Mucosa of rectum (tissue), 2 donors: ENCODE results near the gene BCL2L15.

Experiments used
- H3K27ac ChIP-seq, 2 donors: one replicate each; pipeline ENCODE4 v1.7.0; 2013; ENCODE audit warnings: inconsistent platforms in 2 of 2, low read depth in 2 of 2, low read length in 2 of 2
- H3K27me3 ChIP-seq, 2 donors: one replicate each; pipeline ENCODE4 v1.7.0; 2013; ENCODE audit warnings: low read length in 2 of 2; ENCODE audit not compliant: control insufficient read depth in 2 of 2, insufficient read depth in 2 of 2
- H3K36me3 ChIP-seq, 2 donors: one replicate each; pipeline ENCODE4 v1.7.0; 2013; ENCODE audit warnings: low read length in 2 of 2; ENCODE audit not compliant: control insufficient read depth in 2 of 2, insufficient read depth in 2 of 2
- H3K4me1 ChIP-seq, 2 donors: one replicate each; pipeline ENCODE4 v1.7.0; 2013; ENCODE audit warnings: low read length in 2 of 2, mild to moderate bottlenecking in 1 of 2; ENCODE audit not compliant: control insufficient read depth in 2 of 2, insufficient read depth in 2 of 2
- H3K4me3 ChIP-seq, 2 donors: one replicate each; pipeline ENCODE4 v1.7.0; 2013; ENCODE audit warnings: low read length in 2 of 2
- H3K9ac ChIP-seq, 2 donors: one replicate each; pipeline ENCODE4 v1.7.0; 2013; ENCODE audit warnings: low read length in 2 of 2, low read depth in 1 of 2, mild to moderate bottlenecking in 1 of 2
- H3K9me3 ChIP-seq, 2 donors: one replicate each; pipeline ENCODE4 v1.7.0; 2013; ENCODE audit warnings: low read length in 2 of 2; ENCODE audit not compliant: control insufficient read depth in 2 of 2
- donor health status: healthy.
- donor health status: Normal muscosa, but diverticular disease.

The BCL2L15 gene

GRCh38 chr1:113928941-113929749, 41.8 kb upstream of the BCL2L15 start, which contains the start of gene HIPK1:
Gene HIPK1, plus strand, starts transcription at chr1:113929324.
- H3K27me3 ChIP-seq = no peaks in the 10 kb centered on the region
- peaks cover 25 to 39% of the 10 kb centered on the region in 2 donors for H3K4me1 ChIP-seq
- peak within 1 kb of the TSS; percentile 92 to 96 for H3K4me3 ChIP-seq
- peak within 1 kb of the TSS; percentile 97 to 99 for H3K27ac ChIP-seq
- H3K9me3 ChIP-seq = no peaks in the 10 kb centered on the region
- peak within 1 kb of the TSS; percentile 97 for H3K9ac ChIP-seq
- no peaks in the 10 kb centered on the region for H3K36me3 ChIP-seq

- Histone ChIP-seq H3K4me3 (peak overlapping the region; percentile 90 to 92), H3K36me3 (no peaks in the 10 kb centered on the region), H3K9me3 (no peaks in the 10 kb centered on the region), H3K27ac (peak overlapping the region; percentile 97 to 99), H3K9ac (peak overlapping the region; percentile 97), H3K27me3 (no peaks in the 10 kb centered on the region), H3K4me1 (peaks cover 25 to 35% of the 10 kb centered on the region in 2 donors)
Measured at GRCh38 chr1:113928187-113928930, 41.0 kb upstream of the BCL2L15 start.

- Histone ChIP-seq H3K4me1 (peaks cover 0 to 8% of the 10 kb centered on the region in 2 donors), H3K27ac (no peak overlapping the region), H3K4me3 (no peak overlapping the region), H3K27me3 (no peaks in the 10 kb centered on the region), H3K36me3 (no peaks in the 10 kb centered on the region), H3K9me3 (no peaks in the 10 kb centered on the region), H3K9ac (no peak overlapping the region)
Measured at GRCh38 chr1:113924473-113924872, 37.1 kb upstream of the BCL2L15 start.

- H3K27ac ChIP-seq = no peak overlapping the region
- H3K4me3 ChIP-seq = no peak overlapping the region
- no peak overlapping the region for H3K9ac ChIP-seq
- no peaks in the 10 kb centered on the region for H3K27me3 ChIP-seq
- H3K4me1 ChIP-seq = peaks cover 0 to under 1% of the 10 kb centered on the region in 2 donors
- no peaks in the 10 kb centered on the region for H3K9me3 ChIP-seq
- H3K36me3 ChIP-seq = no peaks in the 10 kb centered on the region
Measured at GRCh38 chr1:113922957-113923356, 35.6 kb upstream of the BCL2L15 start.

GRCh38 chr1:113918243-113918642, 30.9 kb upstream of the BCL2L15 start:
- no peak overlapping the region for H3K27ac ChIP-seq
- H3K9ac ChIP-seq = no peak overlapping the region
- H3K4me3 ChIP-seq = no peak overlapping the region
- H3K27me3 ChIP-seq = no peaks in the 10 kb centered on the region
- H3K9me3 ChIP-seq = no peaks in the 10 kb centered on the region
- no peaks in the 10 kb centered on the region for H3K36me3 ChIP-seq
- H3K4me1 ChIP-seq = no peaks in the 10 kb centered on the region

- no peaks in the 10 kb centered on the region for H3K27me3 ChIP-seq
- H3K36me3 ChIP-seq = peaks cover 0 to 1% of the 10 kb centered on the region in 2 donors
- peaks cover 0 to 4% of the 10 kb centered on the region in 2 donors for H3K4me1 ChIP-seq
- H3K27ac ChIP-seq = no peak overlapping the region
- no peak overlapping the region for H3K9ac ChIP-seq
- H3K4me3 ChIP-seq = no peak overlapping the region
- no peaks in the 10 kb centered on the region for H3K9me3 ChIP-seq
Measured at GRCh38 chr1:113917400-113918082, 30.2 kb upstream of the BCL2L15 start.

- no peak overlapping the region for H3K9ac ChIP-seq
- H3K4me3 ChIP-seq = no peak overlapping the region
- peaks cover 0 to 4% of the 10 kb centered on the region in 2 donors for H3K4me1 ChIP-seq
- H3K27me3 ChIP-seq = no peaks in the 10 kb centered on the region
- no peak overlapping the region for H3K27ac ChIP-seq
- H3K9me3 ChIP-seq = no peaks in the 10 kb centered on the region
- peaks cover 0 to 4% of the 10 kb centered on the region in 2 donors for H3K36me3 ChIP-seq
Measured at GRCh38 chr1:113916974-113917373, 29.6 kb upstream of the BCL2L15 start.

- H3K9ac ChIP-seq = no peak overlapping the region
- peaks cover 7 to 21% of the 10 kb centered on the region in 2 donors for H3K36me3 ChIP-seq
- H3K4me3 ChIP-seq = no peak overlapping the region
- H3K27me3 ChIP-seq = no peaks in the 10 kb centered on the region
- no peaks in the 10 kb centered on the region for H3K9me3 ChIP-seq
- H3K4me1 ChIP-seq = peaks cover 0 to 4% of the 10 kb centered on the region in 2 donors
- no peak overlapping the region for H3K27ac ChIP-seq
Measured at GRCh38 chr1:113913887-113914664, 26.7 kb upstream of the BCL2L15 start.

- Histone ChIP-seq H3K4me3 (no peak overlapping the region), H3K27ac (no peak overlapping the region), H3K9ac (no peak overlapping the region)
Measured at GRCh38 chr1:113913312-113913668, 25.9 kb upstream of the BCL2L15 start.

More at GRCh38 chr1:113913312-113913668, 25.9 kb upstream of the BCL2L15 start:
- Histone ChIP-seq H3K36me3 (peaks cover 7 to 27% of the 10 kb centered on the region in 2 donors), H3K27me3 (no peaks in the 10 kb centered on the region), H3K9me3 (no peaks in the 10 kb centered on the region), H3K4me1 (peaks cover 0 to 4% of the 10 kb centered on the region in 2 donors)
